ENCODE measurements around the gene NBAS.
"Not testable (repeated sequence)": the region's sequence is repeated elsewhere in the genome, so short reads cannot be mapped to it uniquely, and the experiment has no call there.

The NBAS gene

DNA sequence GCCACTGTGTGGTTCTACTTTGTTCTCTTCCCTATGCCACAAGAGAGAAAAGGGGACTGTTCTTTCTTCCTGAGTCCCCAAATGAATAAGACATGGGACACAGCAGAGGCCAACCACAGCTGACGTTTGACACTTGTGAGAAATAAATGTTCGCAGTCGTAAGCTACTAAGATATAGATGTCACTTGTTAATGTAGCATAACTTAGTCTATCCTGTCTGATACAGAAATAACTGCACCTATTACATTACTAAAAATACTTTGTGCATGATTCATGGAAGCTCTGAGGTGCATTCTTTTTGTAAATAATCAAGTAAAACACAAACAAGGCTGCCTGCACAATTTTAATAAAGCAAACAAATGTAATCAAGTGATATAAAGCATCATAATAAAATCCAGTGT lies 148.8 kb downstream of the NBAS start:
- no peak for DNase-seq (ENCODE audit: low spot score)

- DNase-seq (ENCODE audit: low spot score), result no peak
These were observed 150.2 kb downstream of the NBAS start for GRCh38 chr2:15410884-15411283.

DNA sequence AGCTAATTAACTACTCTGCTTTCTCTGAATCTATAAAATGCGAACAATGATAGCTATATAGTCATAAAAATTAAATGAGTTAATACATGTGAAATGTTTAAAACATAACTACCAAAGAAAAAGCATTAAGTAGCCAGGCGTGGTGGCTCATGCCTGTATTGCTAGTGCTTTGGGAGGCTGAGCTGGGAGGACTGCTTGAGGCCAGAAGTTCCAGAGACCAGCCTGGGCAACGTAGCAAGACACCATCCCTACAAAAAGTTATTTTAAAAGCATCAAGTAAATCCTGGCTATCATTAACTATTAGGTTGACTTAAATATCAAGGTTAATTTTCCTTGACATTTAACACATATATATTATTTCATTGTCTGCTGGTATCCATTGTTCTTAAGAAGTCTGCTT lies 152.4 kb downstream of the NBAS start:
- DNase-seq (ENCODE audit: low spot score), result no peak

DNA sequence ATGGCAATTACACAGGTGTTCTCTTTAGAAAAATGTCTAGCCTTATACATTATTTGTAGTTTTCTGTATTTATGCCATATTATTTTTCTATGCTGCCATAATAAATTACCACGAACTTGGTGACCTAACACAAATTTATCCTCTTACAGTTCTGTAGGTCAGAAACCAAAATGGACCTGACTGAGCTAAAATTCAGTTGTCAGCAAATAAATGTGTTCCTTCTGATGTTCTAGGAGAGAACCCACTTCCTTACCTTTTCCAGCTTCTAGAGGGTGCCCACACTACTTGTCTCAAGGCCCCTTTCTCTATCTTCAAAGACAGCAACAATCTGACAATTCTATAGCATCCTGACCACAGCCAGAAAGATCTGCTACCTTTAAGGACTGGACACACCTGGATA lies 153.5 kb downstream of the NBAS start:
- DNase-seq (ENCODE audit: low spot score), result no peak

- DNase-seq (ENCODE audit: low spot score), result not testable (repeated sequence)
These were observed 156.6 kb downstream of the NBAS start for GRCh38 chr2:15404511-15404910.

DNA sequence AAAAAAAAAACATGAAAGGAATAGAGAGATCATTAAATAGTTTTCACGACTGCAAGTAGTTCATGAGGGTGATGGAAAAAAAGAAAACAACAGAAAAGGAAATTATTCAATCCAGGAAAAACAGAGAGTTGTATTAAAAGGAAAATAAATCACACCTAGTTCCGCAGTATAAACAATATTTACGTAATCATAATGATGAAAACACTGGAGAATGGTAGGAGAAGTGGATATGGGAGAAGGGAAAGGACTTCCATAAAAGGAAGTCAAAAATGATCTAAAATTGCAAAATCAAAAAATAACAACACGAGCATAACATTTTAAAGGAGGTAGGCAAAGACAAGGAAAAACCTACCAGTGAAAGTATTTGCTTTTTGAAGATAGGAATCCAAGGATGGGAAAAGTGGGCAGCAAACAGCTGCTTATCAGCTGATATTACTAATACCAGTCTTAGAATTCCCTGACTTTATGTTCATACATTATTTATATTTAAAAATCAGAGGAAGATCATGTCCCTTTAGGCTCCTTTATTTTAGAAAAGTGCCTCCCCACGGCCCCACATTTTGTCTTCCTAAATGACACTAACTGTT lies 160.8 kb downstream of the NBAS start:
- DNase-seq (ENCODE audit: low spot score), result no peak

- no peak for DNase-seq (ENCODE audit: low spot score)
These were observed 161.9 kb downstream of the NBAS start for GRCh38 chr2:15399241-15399640.

DNA sequence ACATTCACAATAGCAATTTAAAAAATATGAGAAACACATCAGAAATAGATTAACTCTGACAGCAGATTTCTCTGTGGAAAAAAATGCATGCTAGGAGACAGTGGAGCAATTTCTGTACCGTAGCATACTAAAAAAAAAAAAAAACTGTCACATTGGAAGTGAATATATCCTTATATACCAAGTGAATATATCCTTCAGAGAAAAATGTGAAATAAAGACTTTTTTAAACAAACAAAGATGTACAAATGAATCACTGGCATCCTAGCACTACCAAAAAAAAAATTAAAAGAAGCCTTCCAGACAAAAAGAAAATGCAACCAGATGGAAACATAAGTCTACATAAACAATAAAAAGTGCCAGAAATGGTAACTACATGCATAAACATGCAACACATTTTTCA lies 169.4 kb downstream of the NBAS start:
- DNase-seq (ENCODE audit: low spot score), result no peak

GRCh38 chr2:15389895-15390294 lies 171.2 kb downstream of the NBAS start:
- no peak for DNase-seq (ENCODE audit: low spot score)

- DNase-seq (ENCODE audit: low spot score), result no peak
These were observed 171.8 kb downstream of the NBAS start for GRCh38 chr2:15389326-15389700.

- DNase-seq (ENCODE audit: low spot score), result no peak
These were observed 172.5 kb downstream of the NBAS start for GRCh38 chr2:15388406-15389325.

DNA sequence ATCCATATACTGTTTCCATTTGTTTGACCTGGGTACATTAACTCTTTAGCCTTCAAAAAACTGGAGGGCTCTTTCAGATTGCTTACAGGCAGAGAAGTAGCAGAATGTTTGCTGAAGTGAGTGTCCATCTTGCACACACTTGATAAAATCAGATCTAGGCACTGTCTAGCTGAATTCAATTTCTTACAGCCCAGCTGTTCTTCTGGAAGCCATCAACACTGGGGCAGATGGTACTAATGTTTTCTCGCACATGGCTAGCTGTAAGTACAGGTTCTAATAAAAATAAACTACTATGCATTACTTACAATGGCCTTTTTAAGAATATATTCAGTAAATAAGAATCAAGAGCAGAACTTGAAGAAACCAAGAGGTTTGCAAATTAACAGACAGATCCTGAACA lies 175.9 kb downstream of the NBAS start:
- DNase-seq (ENCODE audit: low spot score), result no peak

DNA sequence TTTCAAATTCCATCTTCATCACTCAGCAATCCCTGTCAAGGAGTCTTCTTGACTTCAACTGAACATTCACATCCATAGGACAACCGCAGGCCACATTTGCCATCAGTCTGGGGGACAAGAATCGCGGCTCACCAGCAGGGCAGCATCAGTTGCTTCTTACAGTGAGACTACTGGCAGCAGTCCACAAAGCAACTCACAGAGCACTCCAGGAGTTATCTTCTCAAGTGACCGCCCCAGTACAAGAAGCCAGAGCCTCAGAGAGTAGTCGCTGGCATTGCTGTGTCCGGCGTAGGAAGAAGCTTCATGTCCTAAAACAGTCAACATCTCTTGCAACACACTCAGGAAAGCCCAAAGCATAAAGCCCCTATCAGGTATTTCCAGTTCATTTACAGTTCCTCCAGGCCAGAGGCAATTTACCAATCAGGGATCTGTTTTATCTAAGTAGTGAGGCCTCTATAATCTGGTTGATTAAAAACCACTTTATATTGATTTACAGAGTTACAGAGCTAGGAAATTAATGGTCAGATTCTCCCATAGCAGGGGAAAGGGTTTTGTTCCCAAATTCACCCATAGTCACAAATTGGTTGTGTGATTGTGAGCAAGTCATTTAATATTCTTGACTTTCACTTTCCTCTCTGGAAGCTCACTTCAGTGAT lies 177.3 kb downstream of the NBAS start:
- DNase-seq (ENCODE audit: low spot score), result no peak

- no peak for DNase-seq (ENCODE audit: low spot score)
These were observed 182.8 kb downstream of the NBAS start for GRCh38 chr2:15378148-15378908.

- no peak for DNase-seq (ENCODE audit: low spot score)
These were observed 183.9 kb downstream of the NBAS start for GRCh38 chr2:15377202-15377601.

- DNase-seq (ENCODE audit: low spot score), result no peak
These were observed 189.1 kb downstream of the NBAS start for GRCh38 chr2:15372019-15372418.

DNA sequence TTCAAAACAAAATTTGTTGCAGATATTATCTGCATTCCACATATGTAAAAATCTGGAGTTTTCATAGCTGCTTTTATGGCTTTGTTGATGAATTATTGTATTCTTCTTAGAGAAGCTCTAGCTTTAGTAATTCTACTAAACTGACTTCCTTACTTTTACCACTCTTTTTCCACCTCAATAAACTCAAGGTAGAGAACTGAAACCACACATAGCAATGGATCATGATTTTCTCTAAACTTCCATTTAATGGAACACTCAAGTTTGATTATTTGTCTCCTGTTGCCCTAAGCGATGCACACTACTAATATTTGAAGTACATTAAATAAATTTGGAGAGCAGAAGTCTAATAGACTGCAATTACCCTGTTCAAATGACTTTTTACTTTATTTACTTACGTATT lies 192.0 kb downstream of the NBAS start:
- DNase-seq (ENCODE audit: low spot score), result no peak

GRCh38 chr2:15367715-15368114 lies 193.4 kb downstream of the NBAS start:
- DNase-seq (ENCODE audit: low spot score), result no peak

- no peak for DNase-seq (ENCODE audit: low spot score)
These were observed 193.9 kb downstream of the NBAS start for GRCh38 chr2:15367205-15367604.

DNA sequence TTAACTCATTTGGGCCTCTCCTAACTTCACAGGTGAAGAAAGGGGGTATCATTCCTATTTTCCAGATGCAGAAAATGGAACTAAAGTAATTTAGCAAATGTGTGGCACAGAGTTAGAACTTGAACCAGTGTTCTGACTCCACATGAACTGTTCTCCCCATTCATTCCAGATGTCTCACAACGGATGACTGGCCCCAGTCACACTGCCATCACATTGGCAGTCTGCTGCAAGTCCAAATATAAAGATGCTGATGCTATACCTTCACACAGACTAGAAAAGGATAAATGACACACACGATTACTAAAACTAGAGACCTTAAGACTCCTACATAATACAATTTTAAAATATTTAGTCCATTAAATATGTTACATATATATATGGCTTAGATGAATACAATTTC lies 195.7 kb downstream of the NBAS start:
- no peak for DNase-seq (ENCODE audit: low spot score)

- DNase-seq (ENCODE audit: low spot score), result no peak
These were observed 196.6 kb downstream of the NBAS start for GRCh38 chr2:15364561-15364960.

DNA sequence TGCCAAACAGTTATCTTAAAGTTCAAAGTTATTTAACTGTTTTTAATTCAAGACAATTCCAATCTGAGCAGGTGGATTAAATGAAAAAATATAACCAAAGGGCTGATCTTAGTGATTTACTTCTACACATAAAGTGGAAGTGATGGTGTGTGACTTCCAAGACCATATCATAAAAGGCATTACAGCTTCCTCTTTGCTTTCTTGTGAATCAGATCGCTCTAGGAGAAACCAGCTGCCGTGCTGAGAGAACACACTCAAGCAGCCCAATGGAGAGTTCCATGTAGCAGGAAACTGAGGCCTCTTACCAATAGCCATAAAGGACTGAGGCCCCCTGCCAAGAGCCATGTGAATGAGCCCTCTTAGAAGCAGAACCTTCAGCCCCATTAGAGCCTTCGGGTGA lies 197.4 kb downstream of the NBAS start:
- no peak for DNase-seq (ENCODE audit: low spot score)

GRCh38 chr2:15363142-15363541 lies 198.0 kb downstream of the NBAS start:
- DNase-seq (ENCODE audit: low spot score), result no peak
